ENCODE data around the gene PTGER3.
A peak's percentile ranks its signal among the peaks of the same experiment; 100 is the strongest.

The PTGER3 gene

GRCh38 chr1:71047635-71048607, at the start of gene PTGER3:
TSS of gene PTGER3 (minus strand) at chr1:71047816. CDS start at chr1:71047577, 239 bp downstream.
- DNase-seq (ENCODE audit: low read depth in 2 of 2) = peak; percentile 13 to 53

- DNase-seq (ENCODE audit: low read depth in 2 of 2) = no peak
These were observed 47.3 kb upstream of the PTGER3 start for GRCh38 chr1:71094913-71095312.

GRCh38 chr1:71093938-71094337, 46.3 kb upstream of the PTGER3 start:
- DNase-seq (ENCODE audit: low read depth in 2 of 2) = no peak

GRCh38 chr1:71089536-71090270, 42.1 kb upstream of the PTGER3 start:
- DNase-seq (ENCODE audit: low read depth in 2 of 2) = no peak

- no peak for DNase-seq (ENCODE audit: low read depth in 2 of 2)
These were observed 41.1 kb upstream of the PTGER3 start for GRCh38 chr1:71088645-71089287.

- DNase-seq (ENCODE audit: low read depth in 2 of 2) = no peak
These were observed 40.1 kb upstream of the PTGER3 start for GRCh38 chr1:71087713-71088112.

- DNase-seq (ENCODE audit: low read depth in 2 of 2) = no peak
These were observed 39.4 kb upstream of the PTGER3 start for GRCh38 chr1:71087060-71087459.

- DNase-seq (ENCODE audit: low read depth in 2 of 2) = no peak
These were observed 38.7 kb upstream of the PTGER3 start for GRCh38 chr1:71086331-71086730.

GRCh38 chr1:71083271-71083670, 35.7 kb upstream of the PTGER3 start:
- no peak for DNase-seq (ENCODE audit: low read depth in 2 of 2)

- DNase-seq (ENCODE audit: low read depth in 2 of 2) = no peak
These were observed 34.1 kb upstream of the PTGER3 start for GRCh38 chr1:71081697-71082080.

- DNase-seq (ENCODE audit: low read depth in 2 of 2) = peak; percentile 80 to 87
These were observed 33.4 kb upstream of the PTGER3 start, which contains the start of gene ZRANB2 for GRCh38 chr1:71080739-71081696. TSS of gene ZRANB2 (minus strand) at chr1:71081035. CDS start at chr1:71080995, 40 bp downstream.

GRCh38 chr1:71080230-71080738, 32.7 kb upstream of the PTGER3 start:
- DNase-seq (ENCODE audit: low read depth in 2 of 2) = peak; percentile 3 to 5

GRCh38 chr1:71074681-71075080, 27.1 kb upstream of the PTGER3 start:
- DNase-seq (ENCODE audit: low read depth in 2 of 2) = no peak

- no peak for DNase-seq (ENCODE audit: low read depth in 2 of 2)
These were observed 24.7 kb upstream of the PTGER3 start for GRCh38 chr1:71072273-71072672.

- DNase-seq (ENCODE audit: low read depth in 2 of 2) = no peak
These were observed 24.1 kb upstream of the PTGER3 start for GRCh38 chr1:71071720-71072119.

GRCh38 chr1:71068325-71069240, 21.0 kb upstream of the PTGER3 start:
- DNase-seq (ENCODE audit: low read depth in 2 of 2) = no peak

- DNase-seq (ENCODE audit: low read depth in 2 of 2) = no peak
These were observed 7.2 kb upstream of the PTGER3 start for GRCh38 chr1:71054791-71055190.

GRCh38 chr1:71054281-71054731, 6.7 kb upstream of the PTGER3 start:
- no peak for DNase-seq (ENCODE audit: low read depth in 2 of 2)

- DNase-seq (ENCODE audit: low read depth in 2 of 2) = no peak
These were observed 6.1 kb upstream of the PTGER3 start for GRCh38 chr1:71053758-71054157.

- DNase-seq (ENCODE audit: low read depth in 2 of 2) = no peak
These were observed 5.5 kb upstream of the PTGER3 start for GRCh38 chr1:71053146-71053545.
